T47D (cell line): ENCODE results near the gene LFNG.

ENCODE experiments used
- DNase-seq, 2 experiments: peaks; one replicate each; pipeline versions ENCODE4 v3.0.0 to v3.0.0-alpha.2; 2011 to 2012; ENCODE audit warnings: low read depth in 1 of 2, low spot score in 1 of 2
- JUND ChIP-seq: IDR thresholded peaks from 2 replicates; pipeline ENCODE4 v1.6.1; 2012; ENCODE audit warnings: low read depth
- in situ Hi-C: cut with HindIII; loops from 2 replicates; pipeline ENCODE4 v1.10.0; 2016; ENCODE audit warnings: low sequenced_read_pairs, low pct_unique_long_range_greater_than_20kb

The LFNG gene

DNA sequence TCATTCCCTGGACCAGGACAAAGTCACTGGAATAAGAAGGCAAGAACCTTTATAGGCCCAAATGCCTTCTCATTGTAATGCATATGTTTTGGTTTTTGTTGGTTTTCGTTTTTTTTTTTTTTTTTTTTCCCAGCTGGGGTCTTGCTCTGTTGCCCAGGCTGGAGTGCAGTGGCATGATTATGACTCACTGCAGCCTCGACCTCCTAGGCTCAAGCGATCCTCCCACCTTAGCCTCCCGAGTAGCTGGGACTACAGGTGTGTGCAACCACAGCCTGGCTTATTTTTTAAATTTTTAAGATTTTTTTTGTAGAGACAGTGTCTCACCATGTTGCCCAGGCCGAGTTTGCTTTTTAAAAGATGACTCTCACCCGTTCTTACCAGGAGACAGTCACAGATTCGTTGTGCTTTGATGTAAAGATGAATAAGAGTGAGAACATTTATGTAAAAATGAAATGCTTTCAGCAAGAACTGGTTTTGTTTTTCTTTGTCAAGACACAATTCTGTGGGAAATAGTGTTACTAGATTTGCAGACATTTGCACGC, 46.8 kb downstream of the LFNG start:
- DNase-seq = no peak
- in situ Hi-C loops = no loop called here
- TF ChIP-seq JUND = no peak

DNA sequence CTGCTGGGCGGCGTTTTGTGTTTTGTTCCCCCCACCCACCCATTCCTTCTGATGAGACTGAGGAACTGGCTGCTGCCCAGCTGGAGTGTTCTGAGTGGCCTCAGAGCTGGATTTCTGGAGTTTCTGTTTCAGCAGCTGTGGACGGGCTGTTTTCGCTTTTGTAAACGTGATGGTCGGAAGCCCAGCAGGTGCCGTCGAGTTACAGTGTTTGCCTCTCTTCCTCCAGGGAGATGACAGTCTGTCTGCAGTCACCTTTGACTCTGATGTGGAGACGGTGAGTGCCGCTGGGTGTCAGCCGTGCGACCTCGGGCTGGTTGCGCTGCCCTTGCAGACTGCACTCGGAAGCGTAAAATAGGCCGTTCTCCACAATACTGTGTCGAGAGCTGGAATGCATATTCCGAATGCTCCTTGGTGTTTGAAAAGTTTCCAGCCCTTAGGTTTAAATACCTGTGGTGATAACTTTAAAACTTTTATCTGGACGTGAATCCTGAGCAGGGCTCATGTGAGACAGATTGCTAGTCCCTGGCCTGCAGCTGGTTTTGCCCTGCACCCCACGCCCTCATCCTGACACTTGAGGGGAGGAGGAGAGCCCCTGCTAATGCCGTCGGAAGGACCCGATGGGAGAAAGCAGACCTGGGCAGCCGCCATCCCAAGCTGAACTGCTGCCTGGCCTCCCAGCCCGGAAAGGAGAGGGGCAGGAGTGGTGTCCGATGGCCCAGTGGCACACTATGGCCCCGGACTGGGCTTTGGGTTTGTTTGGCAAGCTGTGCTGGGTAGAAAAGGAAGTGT, 47.5 kb downstream of the LFNG start:
- in situ Hi-C loops = no loop called here
- no peak for DNase-seq
- no peak for TF ChIP-seq JUND

DNA sequence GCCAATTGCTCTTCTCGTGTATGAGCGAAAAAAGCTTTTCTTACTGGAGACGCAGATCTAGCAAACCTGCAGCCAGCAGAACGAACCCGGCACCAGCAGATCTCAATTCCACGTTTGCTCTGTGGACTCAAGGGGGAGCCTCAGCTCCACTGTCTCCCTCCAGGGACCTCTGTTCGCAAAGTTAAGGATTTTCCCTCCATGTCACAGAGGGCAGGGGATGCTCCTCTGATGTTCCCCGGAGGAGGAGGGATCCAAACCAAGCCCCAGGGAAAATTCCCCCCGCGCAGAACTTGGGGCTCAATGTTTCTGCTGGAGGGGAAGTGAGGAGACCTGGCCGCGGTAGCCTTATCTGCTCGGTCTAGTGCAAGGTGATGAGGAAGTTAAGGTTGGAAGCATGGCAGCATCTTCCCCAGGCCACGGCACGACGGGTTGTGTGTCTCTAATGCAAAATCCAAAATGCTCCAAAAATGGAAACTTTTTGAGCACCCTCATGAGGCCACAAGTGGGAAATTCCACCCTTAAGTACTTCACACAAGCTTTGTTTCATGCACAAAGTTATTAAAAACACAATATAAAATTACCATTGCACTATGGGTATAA, 48.2 kb downstream of the LFNG start:
- peak in 1 of 2 experiments; percentile 19 for DNase-seq
- in situ Hi-C loops = no loop called here
- no peak for TF ChIP-seq JUND

- DNase-seq = no peak
- TF ChIP-seq JUND = no peak
- in situ Hi-C loops = no loop called here
Measured at GRCh38 chr7:2568521-2569223, 49.1 kb downstream of the LFNG start.

DNA sequence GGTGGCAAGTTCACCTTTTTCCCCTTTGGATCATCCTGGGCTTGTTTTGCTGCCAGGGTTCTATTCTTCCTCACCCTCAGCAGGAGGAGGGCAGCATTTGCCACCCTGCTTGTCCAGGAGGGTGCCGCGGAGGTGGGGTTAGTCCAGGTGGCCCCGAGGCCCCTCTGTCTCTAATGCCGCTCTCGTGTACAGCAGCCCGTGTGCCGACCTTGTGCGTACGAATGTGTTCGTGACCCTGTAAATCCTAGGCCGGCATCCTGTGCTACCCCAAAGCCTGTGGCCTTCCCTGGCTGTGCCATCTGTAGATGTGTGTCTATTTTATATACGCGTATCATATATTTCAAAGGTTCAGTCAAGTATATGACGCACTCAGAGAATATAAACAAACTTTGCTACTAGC, 49.8 kb downstream of the LFNG start:
- in situ Hi-C loops = no loop called here
- no peak for TF ChIP-seq JUND
- no peak for DNase-seq

- DNase-seq = no peak
- in situ Hi-C loops = no loop called here
Measured at GRCh38 chr7:2570021-2570420, 50.4 kb downstream of the LFNG start.

DNA sequence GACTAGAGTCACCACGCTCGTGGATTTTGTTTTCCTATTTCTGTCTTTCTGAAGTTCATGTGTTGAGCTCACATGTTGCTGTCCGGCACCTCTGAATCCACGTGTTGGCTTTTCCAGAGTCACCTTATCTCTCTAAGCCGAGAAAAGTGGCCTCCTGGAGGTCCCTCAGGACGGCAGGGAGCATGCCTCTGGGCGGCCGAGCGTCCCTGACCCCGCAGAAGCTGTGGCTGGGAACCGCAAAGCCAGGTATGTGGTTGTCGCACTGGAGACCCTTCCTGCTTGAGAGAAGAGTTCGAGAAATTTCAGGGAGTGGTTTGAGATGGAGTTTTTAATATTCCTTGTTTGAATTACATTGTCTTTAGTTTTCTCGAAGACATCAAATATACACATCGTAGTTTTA, 51.8 kb downstream of the LFNG start:
- in situ Hi-C loops = no loop called here
- no peak for DNase-seq
- no peak for TF ChIP-seq JUND

More at GRCh38 chr7:2570021-2570420, 50.4 kb downstream of the LFNG start:
- no peak for TF ChIP-seq JUND

DNA sequence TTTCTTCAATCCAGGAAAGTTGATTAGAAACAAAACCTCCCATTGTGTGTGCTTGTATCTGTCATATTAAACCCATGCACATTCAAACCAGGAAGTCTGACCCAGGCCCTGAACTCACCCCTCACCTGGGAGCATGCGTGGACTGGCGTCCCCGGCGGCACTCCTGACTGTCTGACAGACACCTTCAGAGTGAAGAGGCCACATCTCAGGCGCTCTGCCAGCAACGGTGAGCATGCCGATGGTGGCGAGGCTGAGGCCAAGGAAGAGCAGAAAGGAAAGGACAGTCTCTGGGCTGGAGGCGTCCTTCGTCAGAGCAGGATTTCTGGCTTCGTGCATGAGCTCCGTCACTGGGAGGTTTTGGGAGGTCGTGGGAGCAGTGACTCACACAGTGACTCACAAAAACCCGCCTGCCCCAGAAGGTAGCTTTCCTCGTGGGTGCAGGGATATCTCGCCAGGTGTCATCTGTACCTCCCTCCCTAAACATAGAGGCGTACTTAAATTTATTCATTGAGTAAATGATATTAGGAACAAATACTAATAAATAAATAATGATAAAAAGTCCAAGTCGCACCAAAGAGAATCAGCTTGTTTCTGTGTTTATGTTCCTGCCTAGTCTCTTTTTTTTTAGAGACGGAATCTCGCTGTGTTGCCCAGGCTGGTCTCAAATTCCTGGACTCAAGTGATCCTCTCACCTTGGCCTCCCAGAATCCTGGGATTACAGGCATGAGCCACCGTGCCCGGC, 52.7 kb downstream of the LFNG start:
- in situ Hi-C loops = no loop called here
- TF ChIP-seq JUND = no peak
- no peak for DNase-seq

GRCh38 chr7:2573761-2574160, 54.2 kb downstream of the LFNG start:
- DNase-seq = no peak
- in situ Hi-C loops = no loop called here
- no peak for TF ChIP-seq JUND

DNA sequence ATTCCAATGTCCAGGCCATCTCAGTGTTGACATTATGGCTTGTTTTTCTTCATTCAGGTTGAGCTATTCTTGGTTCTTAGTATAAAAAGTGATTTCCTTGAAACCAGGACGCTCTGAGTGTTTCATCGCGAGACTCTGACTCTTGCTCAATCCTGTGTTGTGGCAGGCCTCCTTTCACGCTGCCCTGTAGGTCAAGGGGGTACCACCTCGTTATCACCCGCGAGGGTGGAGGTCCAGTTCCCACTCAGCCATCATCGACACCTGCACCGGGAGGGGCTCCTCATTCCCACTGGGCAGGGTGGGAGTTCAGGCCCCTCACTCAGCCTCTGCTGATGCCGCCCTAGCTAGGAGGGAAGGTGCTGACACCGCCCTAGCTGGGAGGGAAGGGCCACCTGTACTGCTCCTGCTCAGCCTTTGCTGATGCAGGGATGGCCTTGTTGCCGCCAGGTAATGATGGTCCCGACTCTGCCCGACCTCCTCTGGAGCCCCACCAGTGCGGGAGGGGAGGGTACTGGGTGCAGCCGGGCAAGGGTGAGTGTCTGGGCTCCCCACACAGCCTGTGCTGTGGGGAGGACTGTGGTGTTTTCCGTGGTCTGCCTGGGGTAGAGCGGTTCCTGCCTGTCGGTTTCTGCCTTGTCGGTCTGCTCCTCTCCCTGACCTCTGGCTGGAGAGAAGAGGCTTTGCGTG, 55.6 kb downstream of the LFNG start:
- in situ Hi-C loops = no loop called here
- DNase-seq = no peak
- TF ChIP-seq JUND = no peak

DNA sequence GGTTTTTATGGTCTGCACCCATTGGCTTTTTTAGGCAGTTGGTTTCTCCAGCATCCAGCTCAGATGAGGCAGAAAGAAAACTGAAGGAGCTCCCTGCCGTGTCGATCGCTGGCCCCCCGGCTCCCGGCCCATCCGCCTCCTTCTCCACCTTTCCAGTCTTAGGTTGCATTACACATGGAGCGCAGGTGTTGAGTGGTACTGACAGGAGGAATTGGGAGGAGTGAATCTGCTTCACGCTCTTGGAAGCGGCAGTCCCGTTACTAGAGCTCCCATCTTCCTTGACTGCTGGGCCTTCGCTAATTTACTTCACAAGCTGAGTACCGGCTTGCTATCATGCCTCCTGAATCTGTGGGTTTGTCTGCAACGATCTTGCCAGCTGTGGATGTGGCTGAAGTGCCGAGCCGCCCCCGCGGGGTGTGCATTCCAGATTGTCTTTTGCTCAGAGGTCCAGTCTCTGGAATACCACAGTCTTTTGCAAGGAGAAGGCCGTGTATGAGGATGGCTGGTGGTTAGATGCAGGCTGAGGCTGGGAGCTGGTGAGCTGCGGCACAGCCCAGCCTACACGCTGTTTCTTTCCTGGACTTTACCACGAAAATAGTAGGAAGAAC, 56.3 kb downstream of the LFNG start:
- in situ Hi-C loops = no loop called here
- DNase-seq = no peak
- TF ChIP-seq JUND = no peak
